GM10266 (cell line): ENCODE measurements around the gene FICD.

ENCODE experiments used
- DNase-seq: peaks from one replicate; pipeline ENCODE4 v3.0.0; 2012; ENCODE audit errors: extremely low spot score
- CTCF ChIP-seq: IDR thresholded peaks from 2 replicates; pipeline ENCODE4 v1.5.1; 2012; ENCODE audit warnings: mild to moderate bottlenecking, low read depth; ENCODE audit not compliant: control insufficient read depth, insufficient read depth; ENCODE audit errors: missing control alignments

The FICD gene

GRCh38 chr12:108507971-108508642 lies 7.0 kb upstream of the FICD start:
- DNase-seq, result no peak
- TF ChIP-seq CTCF, result no peak

GRCh38 chr12:108509806-108510205 lies 5.3 kb upstream of the FICD start:
- no peak for DNase-seq
- TF ChIP-seq CTCF, result no peak

DNA sequence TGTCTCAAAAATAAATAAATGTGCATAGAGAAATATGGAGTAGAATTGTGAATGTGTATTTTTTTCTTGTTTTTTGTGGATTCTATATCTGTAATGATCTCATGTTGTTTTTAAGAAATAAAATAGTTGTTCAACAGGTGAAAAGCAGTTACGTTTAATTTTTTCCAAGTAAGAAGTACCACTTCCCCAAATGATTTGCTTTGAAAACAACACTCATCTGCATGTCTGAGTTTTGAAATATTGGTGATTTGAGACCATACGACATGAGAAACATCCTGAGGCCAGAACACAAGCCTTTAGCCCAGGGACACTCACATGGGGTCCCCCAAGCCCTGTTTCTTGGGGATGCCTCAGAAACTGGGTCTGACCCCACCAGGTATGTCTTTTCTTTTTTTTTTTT lies 4.2 kb upstream of the FICD start:
- TF ChIP-seq CTCF, result no peak
- no peak for DNase-seq

GRCh38 chr12:108511633-108512540 lies 3.2 kb upstream of the FICD start:
- DNase-seq, result peak; percentile 73
- TF ChIP-seq CTCF, result peak; percentile 79

- no peak for TF ChIP-seq CTCF
- DNase-seq, result no peak
Observed at GRCh38 chr12:108514468-108514972, 557 bp upstream of the FICD start.

DNA sequence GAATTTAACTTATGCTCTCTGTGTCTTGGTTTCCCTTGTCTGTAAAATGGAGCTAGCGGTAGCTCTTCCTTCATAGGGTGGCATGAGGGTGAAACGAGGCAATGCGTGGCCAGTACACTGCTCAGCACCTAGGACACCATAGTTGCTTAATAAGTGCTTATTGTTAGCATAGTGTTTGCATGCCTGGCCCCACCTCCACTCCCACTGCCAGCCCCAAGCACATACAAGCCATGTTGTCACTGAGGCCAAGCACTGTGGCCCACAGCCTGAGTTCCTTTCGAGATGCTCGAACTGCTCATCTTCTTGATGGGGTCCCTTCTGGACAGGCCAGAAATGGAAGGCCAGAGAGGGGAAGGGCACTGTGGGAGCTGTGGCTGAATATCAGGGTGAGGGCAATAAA lies 839 bp downstream of the FICD start:
- TF ChIP-seq CTCF, result no peak
- no peak for DNase-seq

- DNase-seq, result no peak
- TF ChIP-seq CTCF, result no peak
Observed at GRCh38 chr12:108516511-108517275, 1.6 kb downstream of the FICD start.
